HG03442 (cell line): Measurements from ENCODE around the gene SLC38A3.
"Not testable (repeated sequence)": the region's sequence is repeated elsewhere in the genome, so short reads cannot be mapped to it uniquely, and the experiment has no call there.

ENCODE experiments used
- ATAC-seq: cut with Tn5 transposase; IDR thresholded peaks from one replicate; pipeline ENCODE4 v1.9.1; 2021; ENCODE audit warnings: mild to moderate bottlenecking, moderate library complexity; ENCODE audit not compliant: unreplicated experiment

Gene SLC38A3

DNA sequence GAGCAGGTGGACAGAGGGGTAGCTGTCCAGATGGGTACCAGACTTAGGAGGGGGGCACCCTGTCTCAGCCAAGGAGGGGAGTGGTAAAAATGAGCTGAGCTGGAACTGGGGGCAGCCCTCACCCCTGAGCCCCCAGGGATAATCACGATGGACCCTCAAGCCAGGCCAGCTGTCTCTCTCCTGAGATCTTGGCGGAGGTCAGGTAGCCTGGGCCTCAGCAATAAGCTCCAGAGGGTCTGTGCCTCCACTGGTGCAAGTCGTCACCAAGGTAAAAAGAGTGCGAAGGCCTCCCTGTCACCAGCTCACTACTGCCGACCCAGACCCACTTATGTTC lies 5.1 kb downstream of the SLC38A3 start:
- no peak for ATAC-seq

DNA sequence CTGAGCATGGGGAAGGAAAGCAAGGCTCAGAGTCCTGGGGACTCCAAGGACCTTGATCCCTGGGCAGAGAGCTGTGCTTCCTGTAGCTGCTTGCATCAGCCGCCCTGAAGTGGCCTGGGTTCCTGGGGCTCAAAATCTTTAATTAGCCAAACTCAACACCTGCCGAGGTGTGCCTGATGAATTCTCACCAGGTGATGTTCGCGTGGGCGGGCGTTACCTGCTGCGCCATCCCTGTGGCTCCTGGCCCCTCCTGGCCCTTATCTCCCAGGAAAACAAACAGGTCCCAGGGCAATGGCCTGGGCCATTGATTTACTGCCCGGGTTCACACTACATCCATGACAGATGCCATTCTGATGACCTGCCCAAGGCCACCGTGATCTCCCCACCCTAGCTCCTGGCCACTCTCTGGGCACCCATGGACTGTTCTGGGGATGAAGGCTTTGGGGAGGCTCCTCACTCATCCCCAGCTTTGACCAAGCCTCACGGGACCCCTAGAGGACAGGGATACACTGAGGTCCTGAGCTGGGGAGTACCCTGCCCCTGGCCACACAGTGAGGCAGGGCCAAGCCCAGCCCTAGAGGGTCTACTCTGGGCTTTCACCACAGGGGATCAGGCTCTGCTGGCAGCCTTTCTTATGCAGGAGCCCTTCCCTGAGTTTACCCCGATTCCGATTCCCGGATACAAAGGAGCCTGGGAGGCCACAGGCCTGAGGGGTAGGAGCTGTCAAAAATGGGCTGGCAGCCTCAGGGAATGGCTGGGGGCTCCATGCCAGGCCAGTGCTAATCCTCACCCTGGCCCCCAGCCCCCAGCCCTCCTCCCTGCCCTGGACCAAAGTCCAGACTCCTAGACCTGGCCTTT lies 5.7 kb downstream of the SLC38A3 start:
- no peak for ATAC-seq

DNA sequence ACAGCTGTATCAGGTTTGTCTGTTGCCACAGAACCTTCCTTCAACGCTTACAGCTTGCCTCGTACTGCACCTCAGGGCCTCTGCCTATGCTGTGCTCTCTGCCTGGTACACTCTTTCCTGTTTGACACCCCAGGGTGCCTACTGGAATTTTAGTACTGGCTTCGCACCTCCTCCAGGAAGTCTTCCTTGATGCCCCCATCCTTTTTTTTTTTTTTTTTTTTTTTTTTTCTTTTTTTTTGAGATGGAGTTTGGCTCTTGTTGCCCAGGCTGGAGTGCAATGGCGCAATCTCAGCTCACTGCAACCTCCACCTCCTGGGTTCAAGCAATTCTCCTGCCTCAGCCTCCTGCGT lies 6.3 kb downstream of the SLC38A3 start:
- ATAC-seq = not testable (repeated sequence)

DNA sequence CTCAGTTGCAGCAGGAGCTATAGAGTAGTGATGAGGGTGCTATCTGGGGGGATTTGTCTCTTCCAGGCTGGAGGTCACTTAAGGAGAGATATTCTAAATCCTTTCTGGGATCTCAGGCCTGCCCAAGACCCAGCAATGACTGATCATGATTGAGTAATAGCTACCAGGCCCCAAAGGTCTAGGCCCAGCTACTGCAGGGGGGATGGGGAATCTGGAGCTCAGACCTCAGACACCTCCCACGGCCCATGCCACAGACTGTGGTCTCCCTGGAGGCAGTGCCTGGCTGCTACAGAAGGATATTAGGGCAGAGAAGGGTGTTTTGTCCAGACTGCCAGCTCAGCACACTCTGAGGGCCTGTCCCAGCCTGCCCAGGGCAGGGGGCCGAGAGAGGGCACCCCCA lies 6.9 kb downstream of the SLC38A3 start:
- no peak for ATAC-seq

DNA sequence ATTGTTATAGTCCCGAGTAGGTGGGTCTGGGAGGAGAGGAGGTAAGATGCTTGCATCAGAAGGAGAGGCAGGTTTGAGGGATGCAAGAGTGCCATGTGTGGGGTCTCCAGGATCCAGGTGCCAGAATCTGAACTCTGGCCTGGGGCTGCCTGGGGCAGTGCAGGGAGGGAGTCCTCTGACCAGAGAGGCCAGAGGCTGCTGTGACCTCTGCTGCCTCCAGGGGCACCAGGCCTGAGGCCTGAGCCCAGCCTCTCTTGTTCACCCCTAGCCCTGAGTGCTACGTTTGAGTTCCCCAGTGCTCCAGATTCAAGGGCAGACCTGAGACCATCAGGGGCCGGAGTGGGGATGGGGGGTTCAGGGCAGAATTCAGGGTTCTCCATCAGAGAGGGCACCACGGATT lies 7.4 kb downstream of the SLC38A3 start:
- no peak for ATAC-seq

DNA sequence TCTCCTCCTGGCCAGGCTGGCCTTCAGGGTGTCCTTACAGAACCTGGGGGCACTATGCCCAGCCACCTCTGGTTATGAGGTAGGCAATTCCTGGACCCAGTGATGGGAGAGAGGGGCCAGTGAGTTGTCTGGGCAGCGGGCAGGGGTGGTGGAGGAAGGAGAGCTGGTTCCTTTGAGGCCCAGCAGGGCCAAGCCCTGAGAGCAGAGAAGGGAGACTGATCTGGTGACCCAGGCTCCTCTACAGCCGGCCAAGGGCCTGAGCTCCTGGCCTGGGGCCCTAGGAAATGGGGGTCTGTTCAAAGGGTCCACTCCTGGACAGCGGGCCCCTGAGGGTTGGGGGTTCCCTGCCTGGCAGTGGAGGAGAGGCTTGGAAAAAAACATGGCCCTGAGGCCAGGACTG lies 7.9 kb downstream of the SLC38A3 start:
- ATAC-seq = no peak

DNA sequence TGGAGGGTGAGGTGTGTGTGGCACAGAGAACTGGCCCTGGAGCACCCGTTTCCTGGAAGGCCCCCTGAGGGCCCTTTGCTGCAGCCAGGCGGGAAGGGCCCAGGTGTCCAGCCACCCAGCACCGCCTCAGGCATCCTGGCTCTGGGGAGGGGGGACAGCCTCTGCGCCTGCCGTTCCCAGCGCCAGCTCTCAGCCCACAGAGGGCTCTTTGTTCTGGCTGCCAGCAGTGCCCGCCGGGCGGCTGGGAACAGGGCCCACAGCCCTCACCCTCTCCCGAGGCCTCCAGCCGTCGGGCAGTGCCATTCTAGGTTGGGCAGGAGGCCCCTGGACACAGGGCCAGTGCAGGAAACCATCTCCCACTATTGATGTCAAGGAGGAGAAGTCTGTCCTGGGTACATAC lies 8.3 kb downstream of the SLC38A3 start:
- ATAC-seq = no peak

DNA sequence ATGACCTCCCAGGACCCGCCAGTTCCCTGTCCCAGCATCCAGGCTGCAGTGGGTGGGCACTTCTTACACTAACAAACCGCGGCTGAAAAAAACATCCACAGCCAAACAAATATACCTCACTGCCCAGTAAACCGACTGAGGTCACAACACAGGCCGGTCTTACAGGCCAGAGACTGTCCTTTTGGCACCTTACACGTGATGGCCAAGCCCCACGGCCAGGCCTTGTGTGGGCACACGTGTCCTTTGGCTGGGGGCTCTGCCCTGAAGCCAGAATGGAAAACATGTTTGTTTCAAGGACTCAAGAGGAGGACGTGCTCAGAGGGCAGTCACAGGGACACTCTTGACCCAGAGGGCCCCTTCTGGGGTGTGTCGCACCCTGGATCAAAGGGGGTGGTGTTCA lies 9.8 kb downstream of the SLC38A3 start:
- ATAC-seq = no peak

DNA sequence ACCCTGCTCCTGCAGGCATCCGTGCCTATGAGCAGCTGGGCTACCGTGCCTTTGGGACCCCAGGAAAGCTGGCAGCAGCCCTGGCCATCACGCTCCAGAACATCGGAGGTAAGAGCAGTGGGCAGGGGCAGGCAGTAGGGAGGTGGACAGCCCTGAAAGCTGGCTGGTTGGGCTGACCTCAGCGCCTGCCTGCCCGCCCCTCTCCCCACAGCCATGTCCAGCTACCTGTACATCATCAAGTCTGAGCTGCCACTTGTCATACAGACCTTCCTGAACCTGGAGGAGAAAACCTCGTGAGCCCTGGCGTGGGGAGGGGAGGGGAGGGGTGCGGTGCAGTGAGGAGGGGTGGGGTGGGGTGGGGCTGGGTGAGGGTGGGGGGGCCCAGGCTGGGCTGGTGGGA lies 10.5 kb downstream of the SLC38A3 start:
- ATAC-seq = no peak

DNA sequence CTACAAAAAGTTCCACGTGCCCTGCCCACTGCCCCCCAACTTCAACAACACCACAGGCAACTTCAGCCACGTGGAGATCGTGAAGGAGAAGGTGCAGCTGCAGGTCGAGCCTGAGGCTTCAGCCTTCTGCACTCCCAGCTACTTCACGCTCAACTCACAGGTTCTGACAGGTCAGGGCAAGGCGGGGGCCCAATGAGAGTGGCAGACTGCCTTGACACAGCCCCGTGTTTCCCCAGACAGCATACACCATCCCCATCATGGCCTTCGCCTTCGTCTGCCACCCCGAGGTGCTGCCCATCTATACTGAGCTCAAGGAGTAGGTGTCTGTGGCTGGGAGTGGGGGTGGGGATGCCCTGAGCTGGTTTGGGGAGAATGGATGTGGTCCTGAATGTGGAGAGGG lies 12.6 kb downstream of the SLC38A3 start:
- ATAC-seq = no peak

DNA sequence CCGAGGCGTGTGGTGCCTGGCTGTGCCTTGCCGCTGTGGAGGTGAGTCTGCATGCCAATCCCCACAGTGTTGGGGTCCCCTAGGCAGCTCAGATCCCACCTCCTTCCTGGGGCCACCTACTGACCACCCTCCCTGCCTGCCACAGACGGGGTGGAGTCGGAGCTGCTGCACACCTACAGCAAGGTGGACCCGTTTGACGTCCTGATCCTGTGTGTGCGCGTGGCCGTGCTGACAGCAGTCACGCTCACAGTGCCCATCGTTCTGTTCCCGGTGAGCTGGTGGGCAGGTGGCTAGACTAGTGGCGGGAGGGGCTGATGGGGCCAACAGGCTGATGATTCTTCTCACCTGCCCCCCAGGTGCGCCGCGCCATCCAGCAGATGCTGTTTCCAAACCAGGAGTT lies 13.4 kb downstream of the SLC38A3 start:
- ATAC-seq = no peak

DNA sequence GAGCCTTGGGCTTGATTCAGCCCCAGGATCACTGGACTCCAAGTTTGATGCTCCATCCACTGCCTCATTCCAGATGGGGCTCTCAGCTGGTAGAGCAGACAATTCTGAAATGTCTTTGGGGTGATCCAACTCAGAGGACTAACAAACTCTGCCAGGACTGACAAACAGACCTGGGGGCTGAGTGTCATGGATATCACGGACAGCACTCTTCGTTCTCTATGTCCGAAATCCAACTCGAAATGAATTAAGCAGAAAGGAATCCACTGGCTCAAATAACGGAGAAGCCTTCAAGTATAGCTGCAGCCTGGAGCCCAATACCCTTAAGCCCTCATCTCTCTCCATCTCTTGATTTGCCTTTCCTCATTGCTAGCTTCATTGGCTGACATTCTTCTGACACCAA lies 14.2 kb downstream of the SLC38A3 start:
- ATAC-seq = no peak

DNA sequence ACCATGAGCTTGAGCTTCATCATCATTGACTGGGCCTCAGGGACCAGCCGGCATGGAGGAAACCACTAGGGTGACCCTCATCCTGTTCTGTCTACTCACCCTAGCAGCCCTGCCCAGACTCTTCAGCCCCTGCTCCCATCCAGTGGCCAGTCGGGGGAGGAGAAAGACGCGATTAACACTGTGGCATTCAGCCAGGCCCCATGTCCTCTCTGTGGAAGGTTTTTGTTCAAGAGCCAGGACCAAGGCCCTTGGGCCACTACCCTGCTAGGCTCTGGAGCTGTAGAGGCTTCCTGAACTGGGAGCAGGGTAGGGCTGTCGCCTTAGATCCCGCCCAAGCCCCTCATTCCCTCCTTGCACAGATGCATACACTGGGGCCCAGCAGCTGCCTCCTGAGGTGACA lies 15.0 kb downstream of the SLC38A3 start:
- ATAC-seq = no peak

DNA sequence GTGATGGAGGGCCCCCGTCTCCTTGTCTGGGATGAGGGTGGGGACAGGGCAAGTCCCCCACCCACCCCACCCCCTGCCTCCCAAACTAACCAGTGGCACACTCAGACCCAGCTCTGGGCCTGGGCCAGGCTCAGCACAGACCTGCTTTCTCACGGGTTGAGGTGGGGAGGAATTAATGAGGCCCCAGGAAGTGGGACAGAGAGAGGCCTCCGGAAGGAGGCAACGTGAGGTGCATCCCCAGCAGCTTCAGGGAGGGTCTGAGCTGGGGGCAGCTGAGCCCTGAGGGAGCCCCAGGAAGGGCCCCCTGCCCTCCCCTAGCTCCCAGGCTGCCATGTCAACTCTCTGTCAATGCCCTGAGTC lies 16.0 kb downstream of the SLC38A3 start:
- ATAC-seq = no peak

DNA sequence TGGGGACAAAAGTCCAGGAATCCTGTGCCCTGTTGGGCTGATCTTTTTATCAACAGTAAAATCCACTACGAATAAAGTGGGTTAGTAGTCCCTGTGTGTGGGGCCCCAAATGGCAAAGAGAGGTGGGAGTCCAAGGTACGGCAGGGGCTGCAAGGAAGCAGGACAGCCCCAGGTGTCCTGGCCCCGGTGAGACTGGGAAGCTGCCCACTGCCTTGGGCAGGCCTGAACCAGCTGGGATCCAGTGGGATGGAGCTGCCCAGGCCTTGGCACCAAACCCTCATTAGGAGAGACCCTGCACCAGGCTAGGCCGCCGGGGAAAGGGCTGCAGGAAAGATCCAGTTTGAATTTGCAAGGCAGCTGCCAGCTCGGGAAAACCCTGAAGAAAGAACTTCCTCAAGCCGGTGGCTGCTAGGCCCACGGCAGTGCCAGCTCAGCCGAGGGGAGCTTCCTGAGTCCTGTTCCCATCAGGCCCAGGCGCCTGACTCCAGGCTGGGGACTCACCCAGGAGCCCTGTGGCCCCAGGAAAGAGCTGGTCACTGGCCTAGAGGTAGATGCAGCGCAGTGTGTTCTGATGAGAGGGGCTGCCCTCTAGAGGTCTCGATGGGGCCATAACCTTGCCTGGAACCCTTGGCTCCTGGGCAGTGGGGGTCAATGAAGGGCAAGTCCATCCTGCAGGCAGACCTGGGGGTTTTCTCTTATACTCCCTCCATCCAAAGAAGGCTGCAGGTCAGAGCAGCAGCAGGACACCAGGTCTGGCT lies 16.5 kb downstream of the SLC38A3 start:
- ATAC-seq = no peak

DNA sequence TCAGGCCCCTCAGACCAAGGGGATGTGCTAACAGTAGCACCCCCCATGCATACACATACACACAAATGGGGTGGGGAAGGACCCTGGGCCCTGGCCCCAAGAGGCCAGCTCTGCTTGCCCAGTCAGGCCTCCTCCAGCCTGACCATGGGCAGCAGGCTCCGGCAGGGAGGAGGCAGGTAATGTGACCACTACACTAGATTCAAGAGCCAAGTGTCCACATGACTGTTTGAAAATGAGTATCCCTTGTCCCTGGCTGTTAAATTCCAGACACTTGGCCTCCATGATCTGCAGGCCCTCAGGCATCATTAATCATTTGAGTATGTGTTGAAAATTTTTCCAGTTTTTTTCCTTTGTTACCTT lies 17.1 kb downstream of the SLC38A3 start:
- ATAC-seq = no peak

DNA sequence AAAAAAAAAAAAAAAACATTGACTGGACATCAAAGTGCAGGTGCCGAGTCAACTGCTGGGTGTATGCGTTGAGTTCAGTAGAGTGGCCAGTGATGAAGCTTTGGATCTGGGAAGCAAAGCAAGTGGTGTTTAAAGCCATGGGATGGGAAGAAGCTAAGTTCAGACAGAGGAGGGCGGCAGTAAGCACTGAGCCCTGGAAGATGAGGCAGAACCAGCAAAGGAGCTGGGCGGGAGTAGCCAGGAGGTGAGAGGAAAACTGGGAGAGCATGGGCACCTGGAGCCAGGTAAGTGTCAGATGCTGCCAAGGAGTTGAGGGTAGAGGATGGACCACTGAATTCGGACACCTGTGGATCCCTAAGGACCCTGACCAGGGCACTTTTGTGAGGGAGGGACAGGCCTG lies 19.6 kb downstream of the SLC38A3 start:
- no peak for ATAC-seq

DNA sequence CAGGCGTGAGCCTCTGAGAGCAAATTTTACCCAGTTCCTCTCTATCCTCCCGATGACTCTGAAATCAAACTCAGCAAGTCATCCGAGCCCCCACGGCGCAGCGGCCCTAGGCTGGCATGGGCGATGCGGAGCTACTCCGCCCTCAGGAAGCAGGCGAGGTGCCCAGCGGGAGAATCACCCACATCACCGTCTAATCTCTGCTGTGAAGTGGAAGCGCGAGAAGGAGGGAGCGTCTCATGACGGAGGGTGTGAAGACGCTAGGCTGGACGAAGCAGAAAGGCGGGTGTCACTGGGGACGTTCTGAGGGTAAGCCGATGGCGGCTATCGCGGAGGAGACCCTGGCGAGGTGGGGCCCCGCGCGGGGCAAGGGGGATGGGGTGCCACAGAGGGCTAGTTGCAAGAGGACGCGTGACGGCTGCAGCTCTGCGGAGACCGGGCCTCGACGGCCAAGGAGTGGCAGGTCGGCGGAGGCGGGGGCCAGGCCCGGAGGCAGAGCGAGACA lies 21.9 kb downstream of the SLC38A3 start:
- ATAC-seq = peak; percentile 6

DNA sequence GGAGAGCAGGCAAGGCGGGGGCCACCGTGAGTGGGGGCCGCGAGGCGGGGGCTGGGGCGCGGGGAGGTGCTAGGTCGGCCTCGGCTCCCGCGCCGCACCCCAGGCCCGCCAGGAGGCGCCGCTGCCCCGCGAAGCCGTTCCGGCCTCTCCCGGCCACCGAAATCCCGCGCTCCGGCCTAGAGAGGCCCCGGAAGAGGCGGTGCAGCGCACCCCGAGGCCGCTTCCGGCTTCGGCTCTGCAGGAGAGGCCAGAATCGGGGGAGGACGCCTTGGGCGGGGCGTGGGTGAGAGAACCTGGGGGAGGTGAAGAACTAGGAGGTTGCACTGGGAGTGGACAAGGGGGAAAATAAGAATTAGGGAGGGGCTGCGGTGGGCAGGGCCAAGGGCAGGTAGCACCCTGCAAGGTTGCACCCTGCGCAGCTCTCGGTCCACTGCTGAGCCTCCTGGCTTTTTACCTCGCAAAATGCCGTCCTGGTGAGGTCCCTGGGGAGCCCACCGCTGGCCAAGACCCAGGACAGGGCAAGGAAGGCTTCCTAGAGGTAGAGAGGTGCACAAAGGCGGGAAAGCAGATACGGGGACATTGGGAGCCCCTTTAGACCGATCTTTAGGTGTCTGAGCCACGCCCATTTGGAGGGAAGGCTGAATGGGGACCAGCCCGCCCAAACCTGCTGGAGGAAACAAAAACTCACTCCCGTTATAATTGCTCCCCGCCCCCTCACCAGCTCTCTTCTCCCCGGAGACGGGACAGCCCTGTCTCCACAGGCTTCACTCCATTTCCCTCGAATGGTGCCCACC lies 22.5 kb downstream of the SLC38A3 start:
- peak; percentile 78 for ATAC-seq

DNA sequence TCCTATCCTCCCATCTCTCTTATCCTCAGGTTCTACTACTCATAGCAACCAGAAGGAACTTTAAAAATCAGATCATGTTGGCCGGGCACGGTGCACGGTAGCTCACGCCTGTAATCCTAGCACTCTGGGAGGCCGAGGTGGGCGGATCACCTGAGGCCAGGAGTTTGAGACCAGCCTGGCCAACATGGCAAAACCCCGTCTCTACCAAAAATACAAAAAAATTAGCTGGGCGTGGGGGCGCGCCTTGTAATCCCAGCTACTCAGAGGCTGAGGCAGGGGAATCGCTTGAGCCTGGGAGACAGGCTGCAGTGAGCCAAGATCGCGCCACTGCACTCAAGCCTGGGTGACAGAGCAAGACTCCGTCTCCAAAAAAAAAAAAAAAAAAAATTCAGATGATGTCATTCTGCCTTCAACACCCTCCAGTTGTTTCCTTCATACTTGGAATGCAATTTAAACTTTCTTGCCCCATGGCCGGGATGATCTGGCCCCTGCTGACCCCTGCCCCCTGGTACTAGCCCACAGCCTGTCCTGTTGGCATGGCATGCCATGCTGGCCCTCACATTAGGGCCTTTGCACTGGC lies 23.2 kb downstream of the SLC38A3 start:
- ATAC-seq = not testable (repeated sequence)

DNA sequence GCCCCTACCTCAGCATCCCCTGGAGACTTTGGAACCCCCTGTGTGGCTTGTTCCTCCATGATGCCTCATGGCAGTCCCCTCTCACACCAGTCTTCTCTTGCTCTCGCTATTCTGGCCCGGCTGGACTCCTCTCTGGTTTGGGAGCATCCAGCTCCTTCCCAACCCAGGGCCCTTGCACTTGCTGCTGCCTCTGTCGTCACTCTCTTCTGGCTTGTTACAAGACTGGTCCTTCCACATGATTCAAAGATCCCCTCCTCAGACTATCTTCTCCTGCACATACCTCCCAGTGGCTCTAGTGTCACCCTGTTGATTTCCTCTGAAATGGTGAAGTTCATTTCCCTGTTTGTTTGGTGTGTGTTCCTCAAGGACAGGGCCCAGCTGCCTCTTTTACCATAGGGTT lies 24.4 kb downstream of the SLC38A3 start:
- ATAC-seq = no peak
